MM.1S (cell line): ENCODE data around the gene SYPL2.

Experiments used
- DNase-seq: peaks from one replicate; pipeline ENCODE4 v3.0.0-alpha.2; 2015
- H2AFZ ChIP-seq: fragments of 300-600 bp; sonication (generic); 2 replicates; pipeline ENCODE4 v1.6.0; 2016; ENCODE audit warnings: antibody characterized with exemption, low read length
- H3F3A ChIP-seq: fragments of 300-600 bp; sonication (generic); 2 replicates; pipeline ENCODE4 v1.6.1; 2016; ENCODE audit warnings: mild to moderate bottlenecking, antibody characterized with exemption, low read length, moderate library complexity, mixed read lengths; ENCODE audit not compliant: insufficient read depth
- H3K27ac ChIP-seq: fragments of 300-600 bp; sonication (generic); 2 replicates; pipeline ENCODE4 v1.5.1; 2016; ENCODE audit warnings: mild to moderate bottlenecking, low read length
- H3K27me3 ChIP-seq: fragments of 300-600 bp; sonication (generic); replicated peaks from 2 replicates; pipeline ENCODE4 v1.6.0; 2016; ENCODE audit warnings: low read length; ENCODE audit not compliant: insufficient read depth
- H3K36me3 ChIP-seq: fragments of 300-600 bp; sonication (generic); replicated peaks from 2 replicates; pipeline ENCODE4 v1.6.1; 2016; ENCODE audit warnings: mild to moderate bottlenecking, low read length, mixed read lengths; ENCODE audit not compliant: insufficient read depth
- H3K4me1 ChIP-seq: fragments of 300-600 bp; sonication (generic); 2 replicates; pipeline ENCODE4 v1.6.1; 2016; ENCODE audit warnings: low read length, mixed read lengths
- H3K4me2 ChIP-seq: fragments of 300-600 bp; sonication (generic); 2 replicates; pipeline ENCODE4 v1.6.0; 2016; ENCODE audit warnings: low read depth, low read length
- H3K4me3 ChIP-seq: fragments of 300-600 bp; sonication (generic); 2 replicates; pipeline ENCODE4 v1.5.1; 2016; ENCODE audit warnings: low read length, mixed read lengths
- H3K79me2 ChIP-seq: fragments of 300-600 bp; sonication (generic); 2 replicates; pipeline ENCODE4 v1.6.1; 2016; ENCODE audit warnings: mixed run types, low read length, mixed read lengths
- H3K9ac ChIP-seq: fragments of 300-600 bp; sonication (generic); 2 replicates; pipeline ENCODE4 v1.6.1; 2016; ENCODE audit warnings: low read length, mixed read lengths
- H3K9me2 ChIP-seq: fragments of 300-600 bp; sonication (generic); replicated peaks from 2 replicates; pipeline ENCODE4 v1.6.1; 2016; ENCODE audit warnings: mild to moderate bottlenecking, low read length, mixed read lengths; ENCODE audit not compliant: insufficient read depth
- H3K9me3 ChIP-seq: fragments of 300-600 bp; sonication (generic); replicated peaks from 2 replicates; pipeline ENCODE4 v1.6.1; 2016; ENCODE audit warnings: mild to moderate bottlenecking, low read length, mixed read lengths; ENCODE audit not compliant: insufficient read depth
- H4K20me1 ChIP-seq: fragments of 300-600 bp; sonication (generic); 2 replicates; pipeline ENCODE4 v1.6.1; 2016; ENCODE audit warnings: mild to moderate bottlenecking, low read length, moderate library complexity, mixed read lengths; ENCODE audit not compliant: insufficient read depth
- CTCF ChIP-seq: fragments of 300-600 bp; sonication (generic); IDR thresholded peaks from 2 replicates; pipeline ENCODE4 v1.5.1; 2016; ENCODE audit warnings: antibody characterized with exemption, low read length, mixed read lengths
- EZH2 ChIP-seq: fragments of 300-600 bp; sonication (generic); optimal IDR thresholded peaks from 2 replicates; pipeline ENCODE3; 2017; ENCODE audit warnings: low read depth, mild to moderate bottlenecking, antibody characterized with exemption, low read length, mixed read lengths
- EZH2phosphoT487 ChIP-seq: fragments of 300-600 bp; sonication (generic); IDR thresholded peaks from 2 replicates; pipeline ENCODE4 v1.6.1; 2018; ENCODE audit warnings: antibody characterized with exemption, low read length

SYPL2 gene

GRCh38 chr1:109479901-109480300 lies 13.6 kb downstream of the SYPL2 start:
- no peak for DNase-seq
- H3K79me2 ChIP-seq, result 0 out of 2 replicates have a peak, but pooled peaks cover 4% of the 10 kb centered on the region
- no peak overlapping the region for H3K4me3 ChIP-seq
- TF ChIP-seq EZH2phosphoT487, result no peak
- TF ChIP-seq EZH2, result no peak
- TF ChIP-seq CTCF, result no peak
- no peaks in the 10 kb centered on the region for H3K4me1 ChIP-seq
- no peaks in the 10 kb centered on the region for H3K9me2 ChIP-seq
- no peaks in the 10 kb centered on the region for H4K20me1 ChIP-seq
- no peak overlapping the region for H3K4me2 ChIP-seq
- H3K36me3 ChIP-seq, result no peaks in the 10 kb centered on the region
- H3F3A ChIP-seq, result no peaks in the 10 kb centered on the region
- H3K27ac ChIP-seq, result no peak overlapping the region
- no peak overlapping the region for H3K9ac ChIP-seq
- H2AFZ ChIP-seq, result no peak overlapping the region
- peaks cover 10% of the 10 kb centered on the region for H3K27me3 ChIP-seq
- no peaks in the 10 kb centered on the region for H3K9me3 ChIP-seq

DNA sequence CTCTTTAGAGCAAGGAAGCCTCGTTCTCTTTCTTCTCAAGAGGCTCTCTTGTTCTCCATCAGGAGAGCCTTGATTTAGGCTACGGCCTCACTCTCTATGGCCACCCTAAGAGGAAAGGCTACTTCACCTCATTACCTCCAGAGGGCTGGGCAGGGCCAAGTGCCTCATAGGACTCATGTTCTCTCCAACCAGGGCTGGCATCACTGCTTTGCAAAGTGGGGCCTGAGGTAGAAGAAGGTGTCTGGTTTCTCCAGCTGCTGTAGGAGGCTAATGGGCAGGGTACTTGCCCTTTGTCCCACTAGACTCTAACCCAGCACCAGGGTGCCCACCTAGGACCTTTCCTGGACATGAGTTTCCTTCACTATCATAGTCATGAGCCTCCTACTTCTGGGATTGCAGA lies 15.3 kb downstream of the SYPL2 start:
- Histone ChIP-seq H3K4me3 (no peak overlapping the region), H3K4me1 (no peaks in the 10 kb centered on the region), H3K79me2 (0 out of 2 replicates have a peak, but pooled peaks cover 4% of the 10 kb centered on the region), H3K27me3 (no peaks in the 10 kb centered on the region; the same call in 1 of the 2 replicates), H3K27ac (no peak overlapping the region), H3K9me3 (no peaks in the 10 kb centered on the region), H3K9ac (no peak overlapping the region), H3K9me2 (no peaks in the 10 kb centered on the region), H2AFZ (no peak overlapping the region), H3F3A (no peaks in the 10 kb centered on the region), H4K20me1 (no peaks in the 10 kb centered on the region), H3K36me3 (no peaks in the 10 kb centered on the region), H3K4me2 (no peak overlapping the region)
- no peak for DNase-seq
- TF ChIP-seq EZH2phosphoT487 (no peak), CTCF (no peak), EZH2 (no peak)

DNA sequence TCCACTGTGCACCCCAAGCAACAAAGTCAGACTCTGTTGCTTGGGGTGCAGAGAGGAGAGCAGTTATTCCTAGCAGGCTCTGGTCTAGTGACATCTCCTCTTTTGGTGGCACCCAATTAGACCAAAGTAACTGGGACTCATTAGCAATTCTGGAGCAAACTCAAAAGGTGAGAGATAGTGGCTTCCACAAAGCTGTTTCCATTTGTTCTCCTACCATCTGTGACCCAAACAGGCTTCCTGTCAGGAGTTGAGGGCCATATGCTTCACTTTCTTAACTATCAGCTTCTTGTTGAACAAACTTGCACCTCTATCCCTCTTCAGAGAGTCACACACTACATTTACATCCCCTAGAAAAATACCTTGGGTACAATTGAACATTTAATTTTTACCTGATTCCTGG lies 15.9 kb downstream of the SYPL2 start:
- no peak overlapping the region for H3K27ac ChIP-seq
- H3K4me3 ChIP-seq, result no peak overlapping the region
- no peaks in the 10 kb centered on the region for H3K9me3 ChIP-seq
- H3K9ac ChIP-seq, result no peak overlapping the region
- no peaks in the 10 kb centered on the region for H3F3A ChIP-seq
- H3K79me2 ChIP-seq, result 0 out of 2 replicates have a peak, but pooled peaks cover 4% of the 10 kb centered on the region
- H2AFZ ChIP-seq, result no peak overlapping the region
- no peaks in the 10 kb centered on the region for H3K9me2 ChIP-seq
- DNase-seq, result no peak
- no peak overlapping the region for H3K4me2 ChIP-seq
- H4K20me1 ChIP-seq, result no peaks in the 10 kb centered on the region
- no peaks in the 10 kb centered on the region for H3K36me3 ChIP-seq
- H3K27me3 ChIP-seq, result no peaks in the 10 kb centered on the region; the same call in 1 of the 2 replicates
- no peaks in the 10 kb centered on the region for H3K4me1 ChIP-seq
- no peak for TF ChIP-seq CTCF
- no peak for TF ChIP-seq EZH2phosphoT487
- no peak for TF ChIP-seq EZH2
